CD4-positive, alpha-beta T cell treated with Interferon gamma for 1 hour (primary cell): Measurements from ENCODE around the gene ZEB1.
"Not testable (repeated sequence)": the region's sequence is repeated elsewhere in the genome, so short reads cannot be mapped to it uniquely, and the experiment has no call there.

Experiments used
- DNase-seq: peaks from one replicate; pipeline ENCODE4 v3.0.0-alpha.2; 2020

The ZEB1 gene

DNA sequence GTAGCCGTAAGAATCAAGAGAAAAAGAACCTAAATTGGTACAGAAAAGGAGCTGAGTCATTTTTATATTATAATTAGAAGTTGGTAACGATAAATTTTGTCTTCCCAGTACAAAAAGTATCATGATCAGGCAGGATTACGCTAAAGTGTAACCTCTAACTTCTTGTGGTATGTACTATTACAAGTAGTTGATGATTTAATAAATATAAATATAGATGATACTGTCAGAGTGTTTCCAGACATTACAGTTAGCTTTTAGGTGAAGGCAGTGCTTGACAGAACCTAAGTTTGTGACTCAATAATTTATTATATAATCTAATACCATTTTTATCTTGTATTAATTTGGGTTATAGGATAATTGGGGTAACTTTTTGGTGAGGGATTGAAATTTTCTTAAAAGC lies 53.4 kb downstream of the ZEB1 start:
- no peak for DNase-seq

DNA sequence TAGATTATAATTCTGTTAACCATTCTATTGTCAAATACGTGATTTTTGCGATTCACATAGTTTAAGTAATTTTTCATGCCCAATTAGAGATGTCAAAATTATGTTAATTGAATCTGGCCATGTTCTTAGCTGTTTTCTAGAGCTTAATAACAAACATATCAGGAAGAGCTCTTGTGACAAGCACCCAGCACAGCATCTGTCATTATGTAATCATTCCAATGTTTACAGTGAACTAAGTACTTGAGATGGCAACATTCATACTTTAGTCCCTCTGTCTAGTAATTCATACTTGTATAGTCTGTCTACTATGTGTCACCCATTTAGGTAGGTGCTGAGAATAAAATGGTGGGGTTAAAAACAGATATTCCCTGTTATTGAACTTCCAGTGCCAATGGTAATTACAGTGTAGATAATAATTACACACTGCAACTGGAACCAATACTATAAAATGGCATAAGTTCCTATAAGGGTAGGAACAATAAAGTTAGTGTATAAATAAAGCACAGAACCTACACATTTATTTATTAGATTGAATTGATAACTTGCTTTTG lies 55.2 kb downstream of the ZEB1 start:
- DNase-seq, result no peak

DNA sequence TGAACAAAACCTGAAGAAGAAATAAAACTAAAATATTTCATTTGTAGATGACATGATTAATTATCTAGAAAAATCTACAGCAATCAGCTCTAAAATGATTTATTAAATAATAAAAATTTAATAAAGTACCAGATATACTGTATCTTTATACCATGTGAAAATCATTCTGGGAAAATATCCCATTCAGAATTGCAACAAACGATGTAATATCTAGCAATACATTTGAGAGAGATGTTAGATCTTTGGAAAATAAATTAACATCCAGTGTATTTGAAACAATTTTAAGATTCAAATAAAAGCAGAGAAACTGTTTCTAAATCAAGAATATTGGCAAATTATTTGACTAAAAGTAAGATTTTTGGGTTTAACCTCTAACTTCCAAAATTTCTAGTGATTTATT lies 62.2 kb downstream of the ZEB1 start:
- no peak for DNase-seq

DNA sequence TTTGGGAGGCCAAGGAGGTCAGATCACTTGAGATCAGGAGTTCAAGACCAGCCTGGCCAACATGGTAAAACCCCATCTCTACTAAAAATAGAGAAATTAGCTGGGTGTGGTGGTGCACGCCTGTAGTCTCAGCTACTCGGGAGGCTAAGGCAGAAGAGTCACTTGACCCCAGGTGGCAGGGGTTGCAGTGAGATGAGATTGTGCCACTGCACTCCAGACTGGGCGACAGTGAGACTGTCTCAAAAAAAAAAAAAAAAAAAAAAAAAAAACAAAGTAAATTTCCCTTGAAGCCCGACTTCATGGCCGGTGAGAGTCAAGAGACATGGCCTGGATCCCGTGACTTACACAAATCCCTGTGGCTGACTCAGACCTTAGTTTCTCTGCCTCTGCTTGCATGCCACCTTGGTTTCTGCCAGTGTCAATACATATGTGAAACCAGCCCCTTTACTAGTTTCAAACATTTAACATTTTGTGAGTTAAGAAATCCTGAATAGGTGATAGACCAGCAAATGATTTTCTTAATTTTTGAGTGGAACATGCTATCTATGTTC lies 62.8 kb downstream of the ZEB1 start:
- DNase-seq, result no peak

GRCh38 chr10:31383810-31384588 lies 65.0 kb downstream of the ZEB1 start:
- no peak for DNase-seq

DNA sequence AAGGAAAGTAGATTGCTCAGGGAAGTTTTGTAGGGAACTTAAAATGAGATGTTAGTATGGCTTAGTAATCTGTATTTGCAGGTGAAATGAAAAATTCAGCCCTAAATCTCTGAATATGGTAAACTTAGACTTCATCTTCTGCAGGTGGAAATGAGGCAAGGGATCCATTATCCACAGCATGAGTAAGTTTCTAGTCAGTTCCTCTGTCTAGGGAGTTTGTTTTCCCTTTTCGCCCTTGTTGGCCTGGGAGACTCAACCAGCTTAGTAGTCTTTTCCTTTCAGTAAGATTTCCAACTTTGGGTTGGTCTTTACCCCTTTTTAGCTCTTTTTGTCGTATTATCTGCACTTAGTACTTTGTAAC lies 65.6 kb downstream of the ZEB1 start:
- no peak for DNase-seq

- no peak for DNase-seq
These were observed 71.8 kb downstream of the ZEB1 start for GRCh38 chr10:31390804-31391203.

- DNase-seq, result no peak
These were observed 74.8 kb downstream of the ZEB1 start for GRCh38 chr10:31393844-31394243.

- no peak for DNase-seq
These were observed 76.7 kb downstream of the ZEB1 start for GRCh38 chr10:31395695-31396094.

DNA sequence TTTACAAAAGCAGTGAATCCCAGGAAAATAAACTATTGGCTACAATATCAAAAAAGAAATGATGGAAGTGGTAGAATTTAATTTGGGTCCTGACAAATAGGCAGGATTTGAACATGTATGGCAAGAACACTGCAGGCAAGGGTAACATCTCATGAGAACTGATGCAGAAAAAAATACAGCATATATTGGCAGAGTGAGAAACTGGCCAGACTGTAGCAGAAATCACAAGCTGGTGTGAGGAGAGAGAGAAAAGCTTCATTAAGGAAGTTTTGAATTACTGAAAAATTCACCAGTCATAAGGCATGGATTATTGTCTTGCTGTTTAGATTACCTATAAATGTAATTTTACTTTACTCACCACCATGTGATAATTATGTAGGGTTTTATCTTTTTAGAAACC lies 77.4 kb downstream of the ZEB1 start:
- no peak for DNase-seq

- no peak for DNase-seq
These were observed 78.8 kb downstream of the ZEB1 start for GRCh38 chr10:31397852-31398251.

- no peak for DNase-seq
These were observed 80.2 kb downstream of the ZEB1 start for GRCh38 chr10:31399171-31399570.

- DNase-seq, result no peak
These were observed 80.6 kb downstream of the ZEB1 start for GRCh38 chr10:31399631-31400030.

DNA sequence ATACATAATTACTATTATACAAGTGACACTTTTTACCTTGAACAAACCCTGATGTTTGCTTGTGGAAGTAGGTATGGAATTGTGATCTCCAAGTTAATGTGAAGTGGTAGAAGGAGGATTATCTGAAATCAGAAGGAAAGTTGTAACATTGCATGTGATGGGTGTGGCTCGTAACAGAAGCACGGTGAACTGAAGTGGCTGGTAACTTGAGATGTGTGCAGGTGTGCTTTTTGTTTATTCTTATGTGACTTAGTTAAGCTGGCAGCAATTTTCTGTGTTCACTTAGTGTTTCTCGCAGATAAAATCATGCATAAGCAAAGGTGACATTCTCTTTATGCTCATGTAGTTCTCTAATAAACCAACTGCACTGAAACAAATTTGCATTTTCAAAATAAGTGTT lies 82.3 kb downstream of the ZEB1 start:
- DNase-seq, result no peak

DNA sequence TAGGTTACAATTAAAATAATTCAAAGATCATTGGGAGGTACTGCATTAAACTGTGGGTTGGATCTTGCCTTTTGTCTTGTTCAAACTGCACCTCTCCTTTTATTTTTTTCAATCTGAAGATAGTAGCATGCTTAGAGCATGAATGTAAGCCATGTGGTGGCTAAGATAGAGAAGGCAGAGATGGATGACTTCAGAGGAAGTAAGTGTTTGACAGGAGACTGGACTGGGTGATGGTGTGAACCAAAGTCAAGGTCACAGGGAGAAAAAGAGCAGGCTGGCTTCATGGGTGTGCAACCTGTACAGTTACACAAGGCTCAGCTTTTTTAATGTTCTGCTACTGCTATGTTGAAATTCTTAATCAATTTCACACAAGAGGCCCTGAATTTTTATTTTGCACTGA lies 85.6 kb downstream of the ZEB1 start:
- DNase-seq, result no peak

- DNase-seq, result not testable (repeated sequence)
These were observed 86.8 kb downstream of the ZEB1 start for GRCh38 chr10:31405829-31406228.

- DNase-seq, result not testable (repeated sequence)
These were observed 93.4 kb downstream of the ZEB1 start for GRCh38 chr10:31412397-31412796.

DNA sequence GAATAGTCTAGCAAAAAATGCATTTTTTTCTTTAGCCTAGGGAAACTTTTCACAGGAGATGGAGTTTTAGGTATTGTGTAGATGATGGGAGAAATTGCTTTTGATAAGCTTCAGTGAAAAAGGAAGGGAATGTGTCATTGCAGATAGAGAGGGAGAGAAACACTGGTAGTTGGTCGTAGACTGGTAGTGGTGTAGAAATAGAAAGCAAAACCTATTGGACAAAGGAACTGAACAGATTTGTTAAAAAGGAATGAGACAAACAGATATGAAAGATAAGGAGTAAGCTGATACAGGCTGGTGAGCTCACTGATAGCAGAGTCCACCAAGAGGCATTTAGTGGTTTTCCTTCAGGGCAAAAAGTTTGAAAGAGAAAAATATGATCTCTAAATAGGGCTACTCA lies 94.3 kb downstream of the ZEB1 start:
- DNase-seq, result no peak

GRCh38 chr10:31418481-31418880 lies 99.5 kb downstream of the ZEB1 start:
- DNase-seq, result no peak

GRCh38 chr10:31419394-31420063 lies 100.5 kb downstream of the ZEB1 start:
- no peak for DNase-seq

- DNase-seq, result no peak
These were observed 102.3 kb downstream of the ZEB1 start for GRCh38 chr10:31421322-31421721.

- DNase-seq, result no peak
These were observed 103.6 kb downstream of the ZEB1 start for GRCh38 chr10:31422634-31423033.

DNA sequence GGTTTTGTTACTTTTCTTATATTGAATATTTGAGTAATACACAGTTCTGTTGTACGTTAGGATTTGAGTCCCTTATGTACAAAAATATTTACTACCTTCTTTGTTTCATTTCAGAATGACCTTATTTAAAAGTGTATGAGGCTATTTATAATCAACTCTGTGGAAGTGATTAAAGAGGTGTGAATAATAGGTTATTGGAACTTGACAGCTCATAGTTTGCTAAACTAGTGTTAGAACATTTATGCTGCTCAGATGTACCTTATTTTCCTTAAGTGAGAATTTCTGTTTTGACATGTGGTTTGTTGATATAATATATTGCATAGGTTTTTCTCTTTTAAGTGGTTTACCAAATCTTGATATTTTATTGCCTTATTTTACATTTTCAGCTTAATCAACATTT lies 105.5 kb downstream of the ZEB1 start:
- DNase-seq, result no peak

DNA sequence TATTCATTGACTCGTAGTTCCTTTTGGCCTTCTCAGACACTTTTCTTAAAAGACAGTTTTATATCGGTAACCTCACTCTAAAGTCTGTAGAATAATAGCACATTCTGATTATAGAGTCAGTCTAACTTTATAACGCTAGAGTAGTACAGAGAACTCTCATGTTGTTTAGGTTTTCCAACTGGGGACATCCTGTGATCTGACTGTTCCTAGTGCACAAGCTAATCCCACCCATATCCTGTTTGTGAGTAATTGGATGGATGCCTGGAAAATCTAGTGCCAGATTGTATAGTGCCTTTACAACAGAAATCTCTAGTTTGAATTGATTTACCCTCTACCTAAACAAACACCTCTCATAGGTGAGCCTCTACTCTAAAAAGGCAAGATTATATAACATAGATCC lies 107.4 kb downstream of the ZEB1 start:
- DNase-seq, result no peak
